Left ventricle myocardium inferior (tissue), 1 donor: ENCODE results near the gene PNMA6F. TPM values are rescaled to one million over a fixed set of nuclear protein-coding genes. Genes with fewer than 3 reads are reported as not detected.
"Not testable (repeated sequence)": the region's sequence is repeated elsewhere in the genome, so short reads cannot be mapped to it uniquely, and the experiment has no call there.

Source experiments
- DNase-seq: peaks from one replicate; pipeline ENCODE4 v3.0.0-alpha.2; 2020
- H3K27ac ChIP-seq: fragments of 200-600 bp; replicated peaks from 2 replicates; pipeline ENCODE4 v1.8.0; 2021
- H3K27me3 ChIP-seq: fragments of 200-600 bp; 2 replicates; pipeline ENCODE4 v1.8.0; 2021; ENCODE audit warnings: low read depth
- H3K36me3 ChIP-seq: fragments of 200-600 bp; 2 replicates; pipeline ENCODE4 v1.8.0; 2021
- H3K4me1 ChIP-seq: fragments of 200-600 bp; 2 replicates; pipeline ENCODE4 v1.8.0; 2021
- H3K4me3 ChIP-seq: fragments of 200-600 bp; 2 replicates; pipeline ENCODE4 v1.8.0; 2021; ENCODE audit warnings: mild to moderate bottlenecking, moderate library complexity
- H3K9me3 ChIP-seq: fragments of 200-600 bp; replicated peaks from 2 replicates; pipeline ENCODE4 v1.8.0; 2021
- CTCF ChIP-seq: fragments of 200-600 bp; IDR thresholded peaks from 2 replicates; pipeline ENCODE4 v1.8.0; 2021; ENCODE audit warnings: antibody characterized with exemption, mild to moderate bottlenecking, borderline replicate concordance
- intact Hi-C: fragments of 100-400 bp; cut with micrococcal nuclease; formaldehyde crosslinking; loops from one replicate; pipeline ENCODE4 v1.11.0; 2022
- total RNA-seq: library from RNA; stranded (reverse); fragmentation: NEBNext Ultra II Directional; extraction: Animal tissue kit (Norgen Biotek cat#: 25700); gene quantifications from one replicate; pipeline ENCODE4 v1.2.1, GENCODE V29; 2021
- donor health status: DM: no; HTN: yes; CAD: no; lungs with severe emphysema.

Gene PNMA6F
- total RNA-seq, 1 donor from 2014 or later, result not detected

- DNase-seq, result no peak
- Histone ChIP-seq H3K36me3 (no peaks in the 10 kb centered on the region), H3K9me3 (no peaks in the 10 kb centered on the region), H3K27me3 (peaks cover 31% of the 10 kb centered on the region), H3K27ac (no peak overlapping the region), H3K4me1 (no peaks in the 10 kb centered on the region), H3K4me3 (no peak overlapping the region)
- intact Hi-C loops, result no loop called here
- TF ChIP-seq CTCF, result no peak
Observed at GRCh38 chrX:153320555-153321184, 897 bp downstream of the PNMA6F start.

GRCh38 chrX:153320047-153320443 lies 1.5 kb downstream of the PNMA6F start:
- H3K4me3 ChIP-seq, H3K4me1 ChIP-seq, DNase-seq, intact Hi-C loops, H3K36me3 ChIP-seq, H3K27ac ChIP-seq, H3K9me3 ChIP-seq: not testable (repeated sequence)
- peaks cover 31% of the 10 kb centered on the region for H3K27me3 ChIP-seq

- Histone ChIP-seq H3K4me1 (no peaks in the 10 kb centered on the region), H3K27ac (no peak overlapping the region), H3K9me3 (no peaks in the 10 kb centered on the region), H3K4me3 (no peak overlapping the region), H3K27me3 (peaks cover 31% of the 10 kb centered on the region), H3K36me3 (no peaks in the 10 kb centered on the region)
- no peak for DNase-seq
- intact Hi-C loops, result no loop called here
- TF ChIP-seq CTCF, result no peak
Observed at GRCh38 chrX:153319295-153320046, 2.1 kb downstream of the PNMA6F start.

GRCh38 chrX:153318811-153319210 lies 2.8 kb downstream of the PNMA6F start:
- H3K27ac ChIP-seq, result no peak overlapping the region

GRCh38 chrX:153317996-153318722 lies 3.4 kb downstream of the PNMA6F start:
- Histone ChIP-seq H3K4me1 (no peaks in the 10 kb centered on the region), H3K27me3 (peaks cover 25% of the 10 kb centered on the region), H3K4me3 (no peak overlapping the region), H3K9me3 (no peaks in the 10 kb centered on the region), H3K36me3 (no peaks in the 10 kb centered on the region), H3K27ac (no peak overlapping the region)
- TF ChIP-seq CTCF, result no peak
- no peak for DNase-seq
- intact Hi-C loops, result no loop called here

More at GRCh38 chrX:153318811-153319210, 2.8 kb downstream of the PNMA6F start:
- no peak for TF ChIP-seq CTCF
- H3K27me3 ChIP-seq, result peaks cover 28% of the 10 kb centered on the region
- no peaks in the 10 kb centered on the region for H3K4me1 ChIP-seq
- no peak overlapping the region for H3K4me3 ChIP-seq
- no peaks in the 10 kb centered on the region for H3K36me3 ChIP-seq
- intact Hi-C loops, result no loop called here
- H3K9me3 ChIP-seq, result no peaks in the 10 kb centered on the region
- no peak for DNase-seq
